ENCODE data around the gene UFSP2.

DNA sequence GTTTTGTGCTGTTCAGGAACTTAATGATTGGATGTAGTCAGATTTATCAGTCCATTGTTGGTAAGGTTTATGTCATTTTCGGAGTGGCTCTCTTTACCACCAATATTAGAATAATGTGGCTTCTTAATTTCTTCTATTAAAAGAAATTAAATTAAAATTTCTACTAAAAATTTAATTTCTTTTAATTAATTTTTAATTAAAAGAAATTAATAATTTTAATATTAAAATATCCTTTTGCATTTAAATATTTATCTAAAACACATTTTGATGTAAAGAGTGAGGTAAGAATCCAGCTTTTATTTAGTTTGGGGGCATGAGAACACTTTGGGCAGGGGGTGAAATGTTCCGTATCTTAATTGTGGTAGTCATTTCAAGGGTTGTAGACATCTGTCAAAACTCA lies 15.7 kb upstream of the UFSP2 start:
- TF ChIP-seq, protein P1, sequence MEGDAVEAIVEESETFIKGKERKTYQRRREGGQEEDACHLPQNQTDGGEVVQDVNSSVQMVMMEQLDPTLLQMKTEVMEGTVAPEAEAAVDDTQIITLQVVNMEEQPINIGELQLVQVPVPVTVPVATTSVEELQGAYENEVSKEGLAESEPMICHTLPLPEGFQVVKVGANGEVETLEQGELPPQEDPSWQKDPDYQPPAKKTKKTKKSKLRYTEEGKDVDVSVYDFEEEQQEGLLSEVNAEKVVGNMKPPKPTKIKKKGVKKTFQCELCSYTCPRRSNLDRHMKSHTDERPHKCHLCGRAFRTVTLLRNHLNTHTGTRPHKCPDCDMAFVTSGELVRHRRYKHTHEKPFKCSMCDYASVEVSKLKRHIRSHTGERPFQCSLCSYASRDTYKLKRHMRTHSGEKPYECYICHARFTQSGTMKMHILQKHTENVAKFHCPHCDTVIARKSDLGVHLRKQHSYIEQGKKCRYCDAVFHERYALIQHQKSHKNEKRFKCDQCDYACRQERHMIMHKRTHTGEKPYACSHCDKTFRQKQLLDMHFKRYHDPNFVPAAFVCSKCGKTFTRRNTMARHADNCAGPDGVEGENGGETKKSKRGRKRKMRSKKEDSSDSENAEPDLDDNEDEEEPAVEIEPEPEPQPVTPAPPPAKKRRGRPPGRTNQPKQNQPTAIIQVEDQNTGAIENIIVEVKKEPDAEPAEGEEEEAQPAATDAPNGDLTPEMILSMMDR (IDR thresholded peaks at IDR 0.05; ENCODE audit: insufficient read depth, low read length), result no peak
- TF ChIP-seq POLR2AphosphoS5 (IDR thresholded peaks at IDR 0.05; ENCODE audit: low read depth), result no peak
- TF ChIP-seq GABPA (IDR thresholded peaks at IDR 0.05; ENCODE audit: low read depth), result no peak
